GM19351 (cell line): Measurements from ENCODE around the gene MTHFS.
A peak's percentile ranks its signal among the peaks of the same experiment; 100 is the strongest.

Source experiments
- ATAC-seq: cut with Tn5 transposase; IDR thresholded peaks from one replicate; pipeline ENCODE4 v1.9.1; 2021; ENCODE audit warnings: mild to moderate bottlenecking, moderate library complexity; ENCODE audit not compliant: unreplicated experiment

The MTHFS gene

GRCh38 chr15:79881254-79881653, 15.6 kb downstream of the MTHFS start:
- ATAC-seq: no peak

GRCh38 chr15:79878078-79878705, 18.6 kb downstream of the MTHFS start:
- no peak for ATAC-seq

- ATAC-seq: no peak
Observed at GRCh38 chr15:79875213-79875612, 21.6 kb downstream of the MTHFS start.

GRCh38 chr15:79874242-79874641, 22.6 kb downstream of the MTHFS start:
- ATAC-seq: no peak

- ATAC-seq: no peak
Observed at GRCh38 chr15:79872358-79873017, 24.3 kb downstream of the MTHFS start.

GRCh38 chr15:79868554-79868953, 28.3 kb downstream of the MTHFS start:
- ATAC-seq: no peak

- no peak for ATAC-seq
Observed at GRCh38 chr15:79863886-79864285, 32.9 kb downstream of the MTHFS start.

- no peak for ATAC-seq
Observed at GRCh38 chr15:79862191-79862590, 34.6 kb downstream of the MTHFS start.

GRCh38 chr15:79860661-79861060, 36.2 kb downstream of the MTHFS start:
- ATAC-seq: no peak

- ATAC-seq: no peak
Observed at GRCh38 chr15:79858469-79858868, 38.3 kb downstream of the MTHFS start.

- peak; percentile 95 for ATAC-seq
Observed at GRCh38 chr15:79853492-79854328, 43.1 kb downstream of the MTHFS start.

GRCh38 chr15:79849789-79850188, 47.0 kb downstream of the MTHFS start:
- ATAC-seq: no peak

GRCh38 chr15:79846539-79846938, 50.3 kb downstream of the MTHFS start:
- no peak for ATAC-seq

- ATAC-seq: no peak
Observed at GRCh38 chr15:79844221-79844620, 52.6 kb downstream of the MTHFS start.

- ATAC-seq: no peak
Observed at GRCh38 chr15:79837846-79838245, 59.0 kb downstream of the MTHFS start.

GRCh38 chr15:79834495-79834894, 62.3 kb downstream of the MTHFS start:
- ATAC-seq: no peak

GRCh38 chr15:79832367-79833120, 64.3 kb downstream of the MTHFS start:
- ATAC-seq: no peak

GRCh38 chr15:79831604-79832003, 65.2 kb downstream of the MTHFS start:
- ATAC-seq: no peak

GRCh38 chr15:79829950-79830349, 66.9 kb downstream of the MTHFS start:
- ATAC-seq: no peak

- ATAC-seq: no peak
Observed at GRCh38 chr15:79828447-79828846, 68.4 kb downstream of the MTHFS start.

- no peak for ATAC-seq
Observed at GRCh38 chr15:79826800-79827199, 70.0 kb downstream of the MTHFS start.
